HK-2 (cell line): ENCODE results near the gene LTBP1.

Source experiments
- DNase-seq: peaks from one replicate; pipeline ENCODE4 v3.0.0-alpha.2; 2018; ENCODE audit not compliant: unreplicated experiment

LTBP1 gene

DNA sequence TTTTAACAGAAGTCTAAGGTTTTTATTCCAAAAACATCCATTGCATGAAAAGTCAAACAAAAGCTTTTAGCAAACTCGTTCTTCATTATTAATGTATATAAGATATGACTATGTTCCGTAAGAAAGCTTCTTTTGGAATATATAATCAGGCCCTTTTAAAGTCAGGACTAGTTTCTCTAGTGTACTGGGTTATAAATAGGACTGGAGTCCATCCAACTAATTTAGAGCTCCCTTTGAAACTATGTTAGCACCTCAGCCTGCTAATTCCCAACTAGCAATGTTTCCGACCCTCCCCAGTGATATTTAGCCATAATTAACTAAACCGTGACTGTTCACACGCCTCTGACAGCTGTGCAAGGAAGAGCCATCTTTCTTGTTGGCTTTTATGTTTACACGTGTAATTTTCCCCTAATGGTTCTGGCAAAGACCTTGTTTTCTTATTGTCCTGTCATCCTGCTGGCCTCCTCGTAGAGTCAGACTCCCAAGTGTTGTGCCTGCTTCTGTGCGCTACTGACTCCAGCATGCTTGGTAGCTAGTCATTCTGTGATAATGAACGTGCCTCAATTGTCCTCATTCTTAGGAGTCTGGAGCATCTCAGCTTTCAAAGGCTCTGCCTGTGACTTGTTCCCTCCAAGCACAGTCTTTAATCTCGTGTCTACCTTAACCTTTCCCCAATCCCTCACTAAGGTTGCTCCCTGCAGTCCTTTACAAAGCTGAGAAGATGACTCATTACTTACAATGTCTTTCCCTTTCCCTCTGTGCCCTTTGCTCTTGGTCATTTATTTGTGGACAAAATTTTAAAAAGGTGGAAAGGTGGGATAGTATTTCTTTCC lies 357.5 kb downstream of the LTBP1 start:
- no peak for DNase-seq

DNA sequence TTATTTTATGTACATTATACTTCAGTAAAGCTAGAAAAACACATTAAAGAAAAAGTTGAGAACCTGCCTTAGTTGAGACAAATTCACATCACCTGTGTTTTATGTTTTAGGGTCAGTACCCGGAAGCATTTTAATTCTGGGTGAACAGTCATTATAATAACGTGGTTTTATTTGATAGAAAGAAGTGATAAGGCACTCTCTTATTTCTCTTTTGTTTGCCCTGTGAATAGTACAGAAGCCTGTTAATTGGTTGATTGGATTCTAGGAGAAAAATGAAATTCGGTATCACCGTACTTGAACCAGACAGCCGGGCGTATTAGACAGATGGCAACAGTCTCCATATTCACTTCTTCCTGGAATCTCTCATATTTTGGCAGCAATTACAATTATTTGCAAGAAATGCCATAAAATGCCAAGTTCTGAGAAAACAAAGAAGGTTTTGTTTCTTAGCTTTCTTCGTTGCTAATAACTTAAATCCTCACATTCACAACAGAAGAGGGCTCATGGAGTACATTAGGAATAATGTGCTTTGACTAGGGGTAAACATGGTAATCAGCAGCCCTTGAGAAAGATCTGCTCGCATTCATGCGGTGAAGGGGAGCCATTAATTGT lies 361.0 kb downstream of the LTBP1 start:
- no peak for DNase-seq

DNA sequence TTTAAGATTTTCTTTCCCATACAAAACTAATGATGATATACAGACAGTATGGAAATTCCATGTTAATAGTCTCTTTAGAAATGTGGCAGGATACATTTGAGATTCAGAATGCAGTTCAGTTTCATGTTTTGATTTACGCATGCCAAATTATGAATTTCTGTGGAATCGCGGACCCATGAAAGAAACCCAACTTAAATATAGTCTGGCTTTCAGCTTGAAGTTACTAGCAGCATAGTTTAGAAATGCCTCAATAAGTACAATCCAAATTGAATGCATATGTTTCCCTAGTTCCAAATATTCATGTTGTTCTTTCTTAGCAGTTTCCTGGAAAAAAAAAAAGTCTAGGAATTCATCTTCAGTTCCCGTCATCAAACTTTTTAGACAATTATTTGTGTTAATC lies 365.6 kb downstream of the LTBP1 start:
- no peak for DNase-seq

DNA sequence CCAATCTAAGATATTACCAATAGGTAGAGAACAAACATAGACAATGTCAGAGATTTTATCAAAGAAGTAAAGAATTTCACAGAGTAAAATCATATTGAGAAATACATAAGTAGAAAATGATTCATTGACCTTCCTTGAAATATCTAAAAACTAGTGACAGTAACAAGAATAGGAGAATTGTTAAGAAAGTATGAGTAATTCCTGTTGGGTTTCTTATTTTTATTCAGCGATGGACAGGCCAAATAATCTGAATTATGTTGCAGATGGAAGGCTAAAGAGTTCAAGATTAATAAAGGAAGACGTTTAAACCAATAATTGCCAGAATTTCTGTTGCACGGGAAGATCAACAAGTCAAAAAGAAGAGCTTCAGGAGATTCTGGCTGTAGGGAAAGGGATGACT lies 366.3 kb downstream of the LTBP1 start:
- no peak for DNase-seq

DNA sequence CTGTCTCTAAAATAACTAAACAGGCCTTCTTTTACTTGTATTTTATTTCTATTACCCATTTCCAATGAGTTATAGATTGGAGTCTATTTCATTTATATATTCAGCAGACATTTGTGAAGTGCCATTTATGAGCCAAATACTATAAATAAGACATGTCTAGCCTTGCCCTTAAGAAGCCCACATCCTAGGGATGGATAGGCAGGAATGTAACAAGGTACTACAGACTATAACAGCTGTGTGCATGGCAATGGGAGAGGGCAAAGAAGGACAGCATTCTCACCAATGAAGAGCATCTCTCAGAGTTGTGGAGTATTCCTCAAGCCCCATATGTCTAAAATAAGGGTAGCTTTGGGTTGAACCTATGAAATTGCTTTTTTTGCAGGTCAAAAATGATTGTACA lies 367.8 kb downstream of the LTBP1 start:
- no peak for DNase-seq

DNA sequence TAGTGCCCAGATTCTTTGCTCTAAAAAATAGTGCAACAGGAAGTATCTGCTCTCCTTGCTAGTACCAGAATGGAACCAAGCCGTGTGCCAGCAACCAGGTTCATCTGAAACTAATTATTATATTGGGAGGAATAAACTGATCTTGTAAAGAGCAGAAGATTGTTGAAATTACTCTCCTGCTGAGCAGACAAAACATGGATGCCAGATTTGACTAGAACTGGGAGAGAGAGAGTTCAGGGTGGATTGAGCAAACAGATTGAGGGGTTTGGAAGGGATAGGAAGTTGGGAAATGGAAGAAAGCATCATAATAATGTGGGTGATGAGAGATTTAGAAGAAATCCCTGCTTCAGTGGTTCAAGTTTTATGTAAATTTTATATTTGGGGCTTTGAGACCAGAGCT lies 369.6 kb downstream of the LTBP1 start:
- no peak for DNase-seq

DNA sequence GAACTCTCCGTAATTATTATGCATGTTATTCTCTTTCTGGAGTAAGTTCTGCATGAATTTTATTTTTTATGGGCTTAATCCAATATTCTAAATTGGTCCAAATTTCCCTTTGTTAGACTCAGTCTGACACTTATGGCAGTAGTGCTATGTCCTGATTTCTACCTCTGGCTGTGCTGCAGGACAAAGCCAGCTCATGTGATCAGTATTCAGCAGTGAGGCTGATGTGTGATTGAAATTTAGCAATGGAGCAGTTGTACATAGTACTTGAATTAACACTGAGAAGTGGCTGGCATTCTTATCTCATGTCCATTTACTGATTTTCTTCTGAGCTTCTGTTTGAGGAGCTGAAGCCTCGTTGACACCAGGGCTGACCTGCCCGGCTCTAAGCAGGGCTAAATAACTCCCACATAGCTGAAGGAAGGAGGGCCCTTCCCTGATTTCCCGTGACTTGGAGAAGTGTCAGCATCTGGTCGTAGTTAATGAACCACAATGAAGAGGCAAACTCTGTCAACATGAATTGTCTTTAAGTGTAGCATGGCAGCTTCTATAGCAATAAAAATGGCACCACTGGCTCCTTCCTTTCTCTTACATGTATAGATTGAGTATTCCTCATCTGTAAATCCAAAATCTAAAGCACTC lies 370.7 kb downstream of the LTBP1 start:
- no peak for DNase-seq

DNA sequence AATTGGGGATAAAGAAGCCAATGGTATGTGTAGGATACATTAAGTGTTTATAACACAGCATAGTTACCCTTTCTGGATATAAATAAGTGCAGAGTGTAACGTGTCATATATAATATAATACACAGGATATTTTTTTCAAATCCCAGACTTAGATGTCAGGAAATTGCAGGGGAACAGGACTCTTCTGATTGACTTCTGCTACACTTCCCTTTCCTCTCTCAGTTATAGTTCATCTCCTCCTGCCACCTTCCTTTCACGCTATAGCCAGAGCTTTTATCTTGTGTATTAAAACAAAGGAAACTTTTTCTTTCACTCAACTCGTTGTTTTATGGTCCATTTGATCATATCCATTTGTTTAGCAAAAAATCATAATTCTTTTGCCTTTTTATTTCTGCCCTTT lies 371.7 kb downstream of the LTBP1 start:
- DNase-seq = no peak

DNA sequence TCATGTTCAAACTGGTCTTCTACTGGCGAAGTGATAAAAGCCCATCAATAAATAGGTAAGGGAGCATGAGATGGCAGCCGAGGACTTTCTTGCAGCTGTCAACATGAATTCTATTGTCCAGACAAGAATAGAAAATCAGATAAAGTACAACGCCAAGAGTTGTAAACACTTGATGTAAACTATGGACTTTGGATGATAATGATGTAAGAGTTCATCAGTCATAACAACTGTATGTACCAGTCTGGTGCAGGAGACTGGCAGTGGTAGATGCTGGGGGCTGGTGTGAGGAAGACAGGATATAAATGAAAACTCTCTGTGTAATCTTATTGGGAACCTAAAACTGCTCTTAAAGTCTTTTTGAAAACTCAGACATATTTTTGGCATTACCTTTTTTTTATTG lies 373.8 kb downstream of the LTBP1 start:
- no peak for DNase-seq

DNA sequence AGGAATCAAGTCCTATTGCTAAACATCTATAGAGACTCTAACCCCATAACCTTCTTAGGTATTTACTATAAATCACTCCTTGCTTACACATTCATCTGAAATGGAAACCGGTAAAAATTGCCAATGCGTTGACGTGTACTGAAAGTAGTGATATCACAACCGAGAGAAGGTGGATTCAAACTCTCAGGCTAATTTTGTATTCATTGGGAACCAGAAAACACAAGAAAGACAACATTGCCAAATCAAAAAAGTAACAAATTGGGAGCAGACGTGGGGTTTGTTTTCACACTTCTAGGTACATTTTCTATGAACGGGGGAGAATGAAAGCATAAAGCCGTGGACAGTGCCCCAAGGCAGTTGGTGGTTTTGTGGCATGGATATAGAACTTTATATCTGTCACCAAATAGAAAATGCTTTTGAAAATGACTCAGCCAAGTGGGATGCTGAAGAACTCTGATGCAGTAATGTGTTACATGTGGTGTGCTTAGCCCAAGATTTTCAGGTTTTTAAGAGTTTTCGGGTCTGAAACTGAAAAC lies 374.6 kb downstream of the LTBP1 start:
- no peak for DNase-seq

DNA sequence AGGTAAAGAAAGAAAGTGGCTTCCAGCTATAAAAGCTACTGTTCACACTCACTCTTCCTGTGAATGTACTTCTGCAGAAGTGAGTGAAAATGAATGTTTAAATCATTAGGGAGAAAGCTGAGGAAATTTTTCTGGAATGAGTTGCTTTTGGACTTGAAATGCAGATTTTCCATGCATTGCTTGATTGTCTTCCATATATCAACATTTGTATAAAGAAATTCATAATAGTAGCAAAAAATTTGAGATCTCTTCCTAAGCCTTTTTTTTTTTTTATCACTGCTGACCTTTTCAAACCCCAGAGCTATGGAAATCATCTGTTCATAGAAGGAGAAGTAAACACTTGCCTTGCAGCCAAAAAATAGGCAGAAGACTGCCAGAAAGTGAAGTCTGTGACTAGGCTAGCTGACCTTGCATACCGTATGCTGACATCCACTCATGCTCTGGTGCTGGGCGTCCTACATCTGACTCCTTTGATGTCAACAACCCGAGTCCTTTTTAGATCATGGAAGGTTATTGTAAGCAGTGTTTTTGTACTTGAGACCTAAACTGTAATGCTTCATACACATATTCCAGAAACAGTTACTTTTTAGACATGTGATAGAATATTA lies 375.2 kb downstream of the LTBP1 start:
- no peak for DNase-seq

DNA sequence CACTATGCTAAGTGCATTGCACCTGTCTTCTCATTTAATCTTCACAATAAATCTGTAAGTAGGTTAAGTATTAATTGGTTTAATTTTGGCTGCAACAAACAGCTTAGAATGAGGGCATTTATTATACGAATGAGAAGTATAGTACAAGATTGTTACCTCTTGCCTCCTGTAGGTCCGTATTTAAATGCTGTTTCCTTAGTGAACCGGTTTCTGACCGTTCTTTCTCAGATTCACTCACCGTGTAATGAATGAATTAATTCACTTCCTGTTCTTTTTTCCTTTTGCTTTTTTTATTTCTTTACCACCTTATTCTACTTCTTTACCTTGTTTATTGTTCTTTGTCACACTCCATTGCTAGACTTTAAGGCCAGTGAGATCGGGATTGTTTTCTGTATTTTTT lies 375.9 kb downstream of the LTBP1 start:
- DNase-seq = no peak

DNA sequence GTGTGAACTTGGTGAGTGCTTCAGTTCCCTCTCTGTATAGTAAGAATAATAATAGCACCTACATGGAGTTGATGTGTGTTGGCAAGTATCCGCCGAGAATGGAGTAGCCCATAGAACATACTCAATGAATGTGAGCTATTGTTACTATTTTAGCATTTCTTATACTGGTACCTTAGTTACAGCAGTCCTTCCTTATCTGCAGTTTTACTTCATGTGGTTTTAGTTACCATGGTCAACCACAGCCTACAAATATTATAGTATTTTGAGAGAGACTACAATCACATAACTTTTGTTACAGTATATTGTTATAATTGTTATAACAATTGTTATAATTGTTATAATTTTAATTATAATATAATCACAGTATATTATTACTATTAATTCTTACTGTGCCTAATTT lies 377.2 kb downstream of the LTBP1 start:
- no peak for DNase-seq

DNA sequence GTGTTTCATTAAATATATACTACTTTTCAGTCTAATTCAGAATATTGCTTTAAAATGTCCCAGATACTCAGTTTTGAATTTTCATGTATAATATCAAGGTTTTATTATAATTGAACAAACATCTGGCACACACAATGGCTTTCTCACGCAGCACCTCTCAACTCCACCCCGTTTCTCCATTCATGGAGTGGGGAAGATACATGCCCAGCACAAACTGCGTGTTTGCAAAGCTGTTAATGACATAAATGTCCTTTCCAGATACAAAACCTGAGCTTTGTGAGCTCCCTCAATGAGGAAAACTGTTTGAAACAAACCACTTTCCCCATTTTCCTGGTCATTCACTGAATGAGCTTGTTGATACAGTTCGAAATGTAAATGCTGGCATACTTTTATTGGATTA lies 379.3 kb downstream of the LTBP1 start:
- no peak for DNase-seq

DNA sequence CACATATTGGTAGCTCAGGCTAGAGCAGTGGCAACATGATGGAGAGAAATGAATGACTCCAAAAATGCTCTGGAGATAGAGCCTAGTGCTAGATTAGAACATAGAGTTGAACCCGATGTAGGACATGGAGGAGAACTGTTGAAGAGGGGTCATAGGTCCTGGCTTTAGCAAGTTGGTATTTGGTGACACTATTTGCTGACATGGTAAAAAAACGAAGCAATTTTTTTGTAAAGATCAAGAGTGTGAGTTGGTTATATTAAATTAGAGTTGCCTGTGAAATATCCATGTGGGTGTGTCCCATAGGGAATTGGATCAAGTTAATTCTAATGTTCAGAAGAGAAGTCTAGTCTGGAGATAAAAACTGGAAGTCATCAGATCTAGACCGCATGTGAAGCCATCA lies 386.7 kb downstream of the LTBP1 start:
- no peak for DNase-seq

DNA sequence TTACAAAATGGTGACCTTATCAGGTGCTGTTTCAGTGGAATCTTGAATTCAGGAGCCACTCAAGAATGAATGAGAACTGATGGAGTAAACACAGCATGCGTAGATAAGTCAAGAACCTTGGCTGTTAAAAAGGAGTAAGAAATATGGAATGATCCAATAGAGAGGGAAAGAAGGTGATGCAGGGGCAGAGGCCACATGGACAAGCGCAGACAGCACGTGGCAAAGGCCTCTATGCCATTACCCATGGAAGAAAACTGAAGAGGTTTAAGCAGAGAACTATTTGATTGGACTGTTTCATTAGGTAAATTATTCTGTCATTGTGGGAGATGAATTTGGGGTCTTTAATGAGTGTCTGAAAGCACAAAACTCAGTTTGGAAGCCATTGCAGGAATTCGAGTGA lies 387.3 kb downstream of the LTBP1 start:
- DNase-seq = no peak

DNA sequence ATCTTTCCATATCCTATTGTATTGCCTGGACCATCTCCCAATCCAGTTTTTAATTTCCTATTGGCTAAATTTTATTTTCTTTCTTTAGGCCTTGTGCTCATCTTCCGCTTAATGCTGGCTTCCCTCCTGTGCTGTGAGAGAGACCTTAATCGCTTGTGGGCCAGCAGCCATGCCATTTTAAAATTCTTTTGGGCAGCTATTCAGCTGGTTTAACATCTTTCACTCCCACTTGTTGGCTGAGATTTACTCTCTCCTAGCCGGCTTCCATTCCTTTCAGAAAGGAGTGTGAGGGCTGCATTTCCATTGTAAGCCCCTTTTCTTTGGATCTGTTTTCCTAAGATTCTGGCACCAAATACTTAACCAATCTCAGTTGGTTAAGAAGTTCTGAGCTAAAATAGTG lies 388.8 kb downstream of the LTBP1 start:
- DNase-seq = no peak

DNA sequence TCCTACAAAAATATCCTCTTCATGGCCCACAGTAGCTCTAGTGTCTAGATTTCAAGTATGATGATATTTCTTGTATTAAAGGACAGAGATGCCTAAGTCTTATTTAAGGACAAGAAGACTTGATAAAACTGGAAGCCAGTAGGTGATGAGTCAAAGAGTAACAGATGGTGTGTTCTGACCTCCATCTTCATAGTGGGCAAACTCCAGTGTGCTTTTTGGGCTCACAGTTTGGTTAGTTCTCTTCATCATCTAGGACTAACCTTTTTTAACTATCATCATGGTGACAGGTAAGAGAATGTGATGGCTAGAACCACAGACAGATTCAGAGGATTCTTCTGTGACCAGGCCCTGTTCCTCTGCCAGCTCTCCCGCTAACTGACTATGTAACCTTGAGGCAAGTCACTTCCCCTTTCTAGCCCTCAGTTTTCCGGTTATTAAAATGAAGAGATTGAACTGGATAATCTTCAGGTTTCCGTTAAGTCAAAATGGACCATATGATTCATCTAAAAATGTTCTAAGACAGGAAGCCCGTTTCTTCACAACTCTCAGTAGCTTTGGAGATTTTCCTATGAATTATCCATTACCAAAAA lies 389.4 kb downstream of the LTBP1 start:
- DNase-seq = no peak

DNA sequence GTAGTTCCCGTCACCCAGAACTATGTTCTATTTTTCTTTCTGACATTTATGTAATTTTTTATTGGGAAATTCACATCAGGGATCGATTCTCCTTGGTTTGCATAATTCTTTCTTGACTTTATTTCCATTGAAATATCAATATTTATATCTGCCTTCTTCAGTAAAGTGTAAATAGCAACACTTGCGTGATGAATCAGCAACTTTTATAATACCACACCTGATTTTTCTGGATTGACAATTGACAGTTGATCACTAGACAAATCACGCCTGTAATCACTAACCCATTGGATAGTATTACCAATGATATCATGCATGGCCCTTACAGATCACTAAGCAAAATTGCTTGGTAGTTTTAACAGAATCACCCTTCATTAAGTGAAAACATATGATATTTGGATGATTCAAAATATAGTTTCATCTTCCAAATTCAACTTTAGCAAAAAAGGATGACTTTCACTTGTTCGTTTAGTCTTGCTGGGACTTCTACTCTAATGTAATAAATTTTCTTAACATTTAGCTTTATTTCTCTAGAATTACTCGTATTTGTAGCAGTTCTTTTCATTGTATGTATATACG lies 390.7 kb downstream of the LTBP1 start:
- no peak for DNase-seq

DNA sequence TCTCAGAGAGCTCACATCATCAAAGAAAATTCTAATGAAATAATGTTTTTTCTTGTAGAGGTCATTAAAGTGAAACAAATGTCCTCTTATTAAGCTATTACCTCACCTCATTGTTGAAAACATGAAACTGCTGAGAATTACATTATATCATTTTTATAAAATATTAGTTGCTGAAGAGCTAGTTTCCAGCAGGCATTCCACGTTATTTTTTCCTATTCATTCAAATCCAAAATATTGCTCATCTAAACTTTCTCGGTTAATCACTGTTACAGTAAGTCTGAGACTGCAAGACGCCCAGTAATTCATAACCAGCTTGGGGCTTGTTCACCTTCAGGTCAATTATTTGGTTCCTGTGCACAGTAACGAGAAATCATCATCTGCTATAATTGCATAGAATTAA lies 391.2 kb downstream of the LTBP1 start:
- no peak for DNase-seq

DNA sequence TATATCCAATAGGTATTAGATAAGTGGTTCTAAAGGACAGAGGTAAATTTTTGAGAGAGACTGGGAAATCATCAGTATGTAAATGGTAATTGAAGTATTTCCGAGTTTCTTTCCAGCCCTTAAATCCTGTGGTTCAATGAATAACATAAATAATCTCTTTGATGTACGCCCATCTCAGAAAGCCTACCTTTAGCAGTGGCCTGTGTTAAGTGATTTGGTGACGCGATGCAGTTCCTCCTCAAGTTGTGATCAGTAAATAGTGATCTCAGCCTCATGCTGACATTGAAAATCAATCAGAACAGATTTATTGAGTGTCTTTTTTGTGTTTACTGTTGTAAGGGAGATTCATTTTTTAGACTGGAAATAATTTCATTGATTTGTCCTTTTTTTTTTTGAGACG lies 392.5 kb downstream of the LTBP1 start:
- no peak for DNase-seq

DNA sequence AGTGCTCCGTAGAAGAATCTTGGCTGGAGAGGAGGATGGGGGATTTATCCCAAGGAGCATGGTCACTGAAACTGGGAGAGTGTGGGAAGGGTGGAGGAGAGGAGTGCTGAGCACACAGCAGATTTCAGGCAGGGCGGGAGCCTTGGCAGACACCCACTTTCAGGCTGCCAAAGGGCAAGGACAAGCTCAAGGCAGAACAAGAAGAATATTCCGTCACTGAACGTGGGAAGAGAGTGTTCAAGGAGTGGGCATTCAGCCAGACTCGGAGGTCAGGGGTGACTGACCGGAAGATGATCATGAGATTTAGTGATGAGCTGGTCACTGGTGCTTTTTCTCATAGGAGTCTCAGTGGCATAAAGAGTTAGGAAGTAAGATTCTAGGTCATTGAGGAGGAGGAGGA lies 393.5 kb downstream of the LTBP1 start:
- no peak for DNase-seq
